A549 (cell line): ENCODE results near the gene TM9SF4.

Source experiments
- BHLHE40 ChIP-seq: IDR thresholded peaks from 2 replicates; pipeline ENCODE4 v1.6.1; 2012; ENCODE audit warnings: low read depth, low read length, inconsistent platforms
- CBX2 ChIP-seq: fragments of 200-600 bp; sonication (generic); IDR thresholded peaks from 2 replicates; pipeline ENCODE4 v1.6.1; 2016; ENCODE audit warnings: low read depth, mild to moderate bottlenecking, borderline replicate concordance
- CTCF ChIP-seq: fragments of >200 bp; sonication (Bioruptor Twin); formaldehyde crosslinking; IDR thresholded peaks from 3 replicates; pipeline ENCODE4 v1.5.1; 2016
- HMGXB4 ChIP-seq: fragments of 250-450 bp; sonication (Bioruptor Pico); IDR thresholded peaks from 2 replicates; pipeline ENCODE4 v1.5.0; 2021; ENCODE audit warnings: mild to moderate bottlenecking, moderate library complexity, borderline replicate concordance
- HOXB13 ChIP-seq: fragments of 250-450 bp; sonication (Bioruptor Pico); IDR thresholded peaks from 2 replicates; pipeline ENCODE4 v1.5.0; 2020; ENCODE audit warnings: low read depth, mild to moderate bottlenecking, moderate library complexity
- MAFK ChIP-seq: fragments of 450-650 bp; IDR thresholded peaks from 2 replicates; pipeline ENCODE4 v1.6.1; 2014; ENCODE audit not compliant: partially characterized antibody
- MAX ChIP-seq: IDR thresholded peaks from 2 replicates; pipeline ENCODE4 v1.6.1; 2012
- MYC ChIP-seq: IDR thresholded peaks from 2 replicates; pipeline ENCODE4 v1.6.1; 2012; ENCODE audit warnings: mild to moderate bottlenecking, inconsistent platforms, low read length, improper control_type of control experiment, borderline replicate concordance
- PBX3 ChIP-seq: IDR thresholded peaks from 2 replicates; pipeline ENCODE4 v1.6.1; 2012
- POLR2A ChIP-seq: IDR thresholded peaks from 2 replicates; pipeline ENCODE4 v1.6.1; 2012; ENCODE audit warnings: mild to moderate bottlenecking, low read length
- RARB ChIP-seq: fragments of 250-450 bp; sonication (Bioruptor Pico); IDR thresholded peaks from 2 replicates; pipeline ENCODE4 v1.8.0; 2021; ENCODE audit warnings: mild to moderate bottlenecking, moderate library complexity
- SMC3 ChIP-seq: fragments of >200 bp; sonication (Bioruptor Twin); formaldehyde crosslinking; IDR thresholded peaks from 3 replicates; pipeline ENCODE4 v1.6.1; 2018; ENCODE audit warnings: inconsistent platforms
- TF ChIP-seq, protein P1 (sequence below): fragments of 250-450 bp; sonication (Bioruptor Pico); IDR thresholded peaks from 2 replicates; pipeline ENCODE4 v1.5.0; 2020; ENCODE audit warnings: low read depth, mild to moderate bottlenecking, moderate library complexity

- no peak for TF ChIP-seq PBX3
- TF ChIP-seq HOXB13 (CRISPR knock-in tag): no peak
- TF ChIP-seq, protein P1, sequence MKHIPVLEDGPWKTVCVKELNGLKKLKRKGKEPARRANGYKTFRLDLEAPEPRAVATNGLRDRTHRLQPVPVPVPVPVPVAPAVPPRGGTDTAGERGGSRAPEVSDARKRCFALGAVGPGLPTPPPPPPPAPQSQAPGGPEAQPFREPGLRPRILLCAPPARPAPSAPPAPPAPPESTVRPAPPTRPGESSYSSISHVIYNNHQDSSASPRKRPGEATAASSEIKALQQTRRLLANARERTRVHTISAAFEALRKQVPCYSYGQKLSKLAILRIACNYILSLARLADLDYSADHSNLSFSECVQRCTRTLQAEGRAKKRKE (CRISPR knock-in tag): no peak
- TF ChIP-seq HMGXB4 (CRISPR knock-in tag): no peak
- TF ChIP-seq CTCF: no peak
- TF ChIP-seq SMC3: no peak
- no peak for TF ChIP-seq BHLHE40
- no peak for TF ChIP-seq MYC
- TF ChIP-seq MAX: no peak
- TF ChIP-seq POLR2A: no peak
- TF ChIP-seq CBX2: no peak
- TF ChIP-seq MAFK: no peak
- TF ChIP-seq RARB (CRISPR knock-in tag): no peak
These were observed 54.4 kb downstream of the TM9SF4 start for GRCh38 chr20:32163951-32164350.
